Lung (tissue), 12 donors: Measurements from ENCODE around the gene ISLR2. TPM values are rescaled to one million over a fixed set of nuclear protein-coding genes. Genes with fewer than 3 reads are reported as not detected.

ENCODE experiments used
- ATAC-seq: fragments of 200-7000 bp; cut with Tn5 transposase; one replicate; pipeline ENCODE4 v1.9.1; 2020; ENCODE audit warnings: moderate number of reproducible peaks; ENCODE audit not compliant: insufficient read depth, low FRiP score
- DNase-seq, 3 donors: peaks; one replicate each; pipeline ENCODE4 v3.0.0-alpha.2; 2013 to 2017
- H3K27ac ChIP-seq, 2 donors: one replicate each; pipeline ENCODE4 v1.5.1; 2013; ENCODE audit warnings: mild to moderate bottlenecking in 2 of 2, moderate library complexity in 2 of 2, control low read depth in 1 of 2, inconsistent platforms in 1 of 2, low read depth in 1 of 2, low read length in 1 of 2
- H3K27me3 ChIP-seq, 3 donors: one replicate each; pipeline ENCODE4 v1.5.1; 2013; ENCODE audit warnings: low read length in 2 of 3; ENCODE audit not compliant: control insufficient read depth in 3 of 3, insufficient read depth in 3 of 3
- H3K36me3 ChIP-seq, 4 donors: one replicate each; pipeline ENCODE4 v1.5.1; 2013; ENCODE audit warnings: low read length in 4 of 4, mild to moderate bottlenecking in 1 of 4, moderate library complexity in 1 of 4; ENCODE audit not compliant: control insufficient read depth in 4 of 4, insufficient read depth in 4 of 4
- H3K4me1 ChIP-seq, 5 donors: one replicate each; pipeline ENCODE4 v1.5.1; 2013; ENCODE audit warnings: low read length in 5 of 5, mild to moderate bottlenecking in 2 of 5, moderate library complexity in 1 of 5; ENCODE audit not compliant: control insufficient read depth in 5 of 5, insufficient read depth in 5 of 5
- H3K4me3 ChIP-seq: one replicate; pipeline ENCODE4 v1.5.1; 2013; ENCODE audit warnings: mild to moderate bottlenecking, control low read depth, moderate library complexity
- H3K9ac ChIP-seq, 2 donors: one replicate each; pipeline ENCODE4 v1.5.1; 2013; ENCODE audit warnings: low read length in 2 of 2, control low read depth in 1 of 2; ENCODE audit not compliant: insufficient read depth in 1 of 2
- H3K9me3 ChIP-seq, 4 donors: one replicate each; pipeline ENCODE4 v1.5.1; 2013; ENCODE audit warnings: low read length in 3 of 4, mild to moderate bottlenecking in 1 of 4, moderate library complexity in 1 of 4; ENCODE audit not compliant: control insufficient read depth in 4 of 4, insufficient read depth in 3 of 4
- WGBS, 2 donors: extraction: QIAGEN DNeasy Blood & Tissue Kit; methylation state at CpG; one replicate each; pipeline ENCODE4 v1.1.7; 2013; 5-methylcytosine and 5-hydroxymethylcytosine counted together
- polyA plus RNA-seq, 2 donors: library from polyadenylated mRNA; stranded (reverse); fragments of 200-250 nt; gene quantifications; one replicate each; pipeline ENCODE4 v1.2.1, GENCODE V29; 2013
- total RNA-seq, 2 donors: library from RNA; depleted of rRNA in 1 of 2; stranded (reverse); fragments of >200 nt in 1 of 2; gene quantifications; one replicate each; pipeline ENCODE4 v1.2.1, GENCODE V29; 2014 to 2021
- TF ChIP-seq, protein P1 (sequence below): IDR thresholded peaks from 2 replicates; pipeline ENCODE4 v1.5.1; 2012; ENCODE audit warnings: mild to moderate bottlenecking; ENCODE audit errors: control extremely low read depth, extremely low read depth
- donor health status: control.
- donor health status: control.
- donor health status: Bipolar disorder and iron deficiency.
- donor health status: healthy.
- donor health status: DM: yes; HTN: yes; CAD: no.

ISLR2 gene
- total and polyA plus RNA-seq, 4 donors = 0.31 to 10.2 (median 0.41) TPM

DNA sequence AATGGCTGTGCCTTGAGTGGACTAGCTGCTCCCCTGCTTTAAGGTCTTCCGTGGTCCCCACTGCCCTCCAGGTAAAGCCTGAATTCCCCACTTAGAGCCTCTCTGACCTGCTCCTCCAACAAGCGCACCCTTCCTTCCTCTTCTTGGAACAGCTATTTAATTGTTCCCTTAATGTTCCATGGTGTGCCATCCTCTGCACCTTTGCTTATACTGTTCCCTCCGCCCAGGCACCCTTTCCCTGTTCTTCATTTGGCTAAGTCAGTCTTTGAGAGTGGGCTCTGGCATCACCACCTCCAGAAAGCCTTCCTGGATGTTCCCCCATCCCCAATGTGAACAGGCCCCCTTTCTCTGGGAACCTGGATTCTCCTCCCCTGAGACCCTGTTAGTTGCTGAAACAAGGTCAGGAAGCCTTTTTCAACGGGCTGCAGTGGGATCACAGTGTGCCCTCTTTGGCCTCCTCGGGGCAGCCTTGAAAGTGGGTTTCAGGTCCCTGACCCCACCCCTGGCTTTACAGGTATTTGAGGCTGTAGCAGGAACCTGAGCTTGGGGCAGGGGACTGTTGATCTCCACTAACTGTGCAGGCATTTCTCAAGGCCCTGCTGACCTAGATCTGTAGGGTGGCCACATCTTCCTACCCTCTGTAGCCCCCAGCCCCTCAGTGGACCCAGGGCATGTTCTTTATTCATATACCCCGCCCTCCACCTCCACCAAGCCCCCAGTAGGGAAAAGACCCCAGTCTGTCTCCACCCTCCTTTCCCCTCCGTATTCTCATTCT is 48.1 kb downstream of the ISLR2 start:
- Histone ChIP-seq H3K27ac (peak overlapping the region in 1 of 2 donors; percentile 30), H3K36me3 (peaks cover 0 to 8% (median 0%) of the 10 kb centered on the region in 4 donors), H3K4me1 (peaks cover 0 to 69% (median 22%) of the 10 kb centered on the region in 5 donors), H3K4me3 (no peak overlapping the region), H3K27me3 (no peaks in the 10 kb centered on the region), H3K9me3 (no peaks in the 10 kb centered on the region), H3K9ac (no peak overlapping the region)
- TF ChIP-seq, protein P1, sequence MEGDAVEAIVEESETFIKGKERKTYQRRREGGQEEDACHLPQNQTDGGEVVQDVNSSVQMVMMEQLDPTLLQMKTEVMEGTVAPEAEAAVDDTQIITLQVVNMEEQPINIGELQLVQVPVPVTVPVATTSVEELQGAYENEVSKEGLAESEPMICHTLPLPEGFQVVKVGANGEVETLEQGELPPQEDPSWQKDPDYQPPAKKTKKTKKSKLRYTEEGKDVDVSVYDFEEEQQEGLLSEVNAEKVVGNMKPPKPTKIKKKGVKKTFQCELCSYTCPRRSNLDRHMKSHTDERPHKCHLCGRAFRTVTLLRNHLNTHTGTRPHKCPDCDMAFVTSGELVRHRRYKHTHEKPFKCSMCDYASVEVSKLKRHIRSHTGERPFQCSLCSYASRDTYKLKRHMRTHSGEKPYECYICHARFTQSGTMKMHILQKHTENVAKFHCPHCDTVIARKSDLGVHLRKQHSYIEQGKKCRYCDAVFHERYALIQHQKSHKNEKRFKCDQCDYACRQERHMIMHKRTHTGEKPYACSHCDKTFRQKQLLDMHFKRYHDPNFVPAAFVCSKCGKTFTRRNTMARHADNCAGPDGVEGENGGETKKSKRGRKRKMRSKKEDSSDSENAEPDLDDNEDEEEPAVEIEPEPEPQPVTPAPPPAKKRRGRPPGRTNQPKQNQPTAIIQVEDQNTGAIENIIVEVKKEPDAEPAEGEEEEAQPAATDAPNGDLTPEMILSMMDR = no peak
- no peak for ATAC-seq
- WGBS, 2 donors = 85 to 92% methylated on average over 7 of the region's 7 CpGs
- peak in 1 of 3 donors; percentile 7 for DNase-seq

DNA sequence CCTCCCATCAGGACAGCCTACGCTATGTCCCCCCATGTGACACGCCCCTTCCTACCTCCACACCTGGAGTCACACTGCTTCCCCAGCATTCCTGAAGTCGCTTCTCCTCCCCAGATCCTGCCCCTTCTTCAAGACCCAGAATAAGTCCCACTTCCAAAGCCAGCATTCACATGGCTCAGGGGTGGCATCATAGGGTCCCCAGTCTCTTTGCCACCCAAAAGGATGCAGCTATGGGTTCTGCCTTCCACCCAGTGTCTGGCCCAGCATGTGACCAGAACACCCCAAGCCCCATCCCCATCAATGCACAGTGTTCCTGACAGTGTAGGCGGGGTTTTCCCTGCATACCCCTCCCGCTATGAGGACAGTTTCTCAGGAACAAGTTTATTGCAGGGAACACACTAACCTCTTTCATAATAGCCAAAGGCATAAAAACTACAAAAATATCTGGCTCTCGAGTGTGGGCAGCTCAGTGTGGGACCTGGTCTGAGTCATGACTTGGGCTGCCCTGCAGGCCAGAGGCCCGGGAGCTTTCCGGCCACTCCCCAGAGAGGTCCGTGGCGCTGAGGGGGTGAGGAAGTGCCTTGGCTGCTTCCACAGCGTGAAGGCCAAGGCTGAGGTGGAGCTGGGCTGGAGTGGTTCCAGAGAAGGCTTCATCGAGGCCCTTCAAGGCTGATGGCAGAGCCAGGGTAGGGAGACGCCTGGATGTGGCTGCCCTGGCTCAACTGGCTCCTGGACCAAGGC is 48.9 kb downstream of the ISLR2 start:
- WGBS, 2 donors = 54 to 66% methylated on average over 13 of the region's 13 CpGs
- Histone ChIP-seq H3K9me3 (no peaks in the 10 kb centered on the region), H3K4me3 (no peak overlapping the region)

DNA sequence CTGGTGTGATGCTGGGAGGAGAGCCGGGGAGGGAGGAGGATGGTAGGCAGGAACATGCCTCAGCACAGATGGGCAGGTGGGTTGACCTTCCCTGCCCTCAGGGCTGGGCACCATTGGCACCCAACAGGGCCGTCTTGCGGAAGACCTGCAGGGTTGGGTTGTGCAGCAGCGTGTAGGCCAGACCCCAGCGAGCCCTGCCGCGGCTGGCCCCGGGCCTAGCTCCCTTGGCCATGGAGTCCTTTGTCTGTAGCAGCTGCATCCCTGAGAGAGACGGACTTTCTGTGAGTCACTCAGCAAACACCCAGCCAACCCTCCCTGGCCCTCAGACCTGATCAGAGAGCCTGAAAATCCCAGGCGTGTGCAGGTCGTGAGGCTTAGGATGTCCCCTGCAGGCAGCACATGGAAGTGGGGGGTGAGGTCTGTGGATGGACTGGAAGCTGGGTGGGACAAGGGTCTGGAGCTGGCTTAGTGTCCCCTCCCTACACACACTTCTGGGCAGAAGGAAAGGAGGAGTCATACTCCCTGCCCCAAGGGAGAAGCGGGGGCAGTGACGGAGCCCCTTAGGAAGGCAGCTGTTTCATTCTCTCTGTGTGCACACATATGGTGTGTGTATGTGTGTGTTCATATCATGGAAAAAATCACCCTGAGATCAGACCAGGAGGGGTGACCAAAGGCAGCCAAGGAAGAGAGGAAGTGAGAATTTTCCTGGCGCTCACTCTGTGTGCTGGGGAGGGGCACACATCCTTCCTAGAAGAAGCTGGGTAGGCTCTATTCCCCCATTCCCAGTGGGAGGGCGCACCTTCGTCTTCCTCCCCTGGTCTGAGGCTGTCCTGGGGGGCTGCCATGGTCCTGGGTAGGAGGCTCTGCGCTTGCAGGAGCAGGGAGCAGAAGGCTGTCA is 49.8 kb downstream of the ISLR2 start:
- peaks cover 0 to 54% (median 15%) of the 10 kb centered on the region in 5 donors for H3K4me1 ChIP-seq
- H3K9me3 ChIP-seq = no peaks in the 10 kb centered on the region
- 67 to 82% methylated on average over 17 of the region's 17 CpGs for WGBS, 2 donors
- ATAC-seq (peak; percentile 16), DNase-seq (peak in 2 of 3 donors; percentile 12 to 64)
- H3K9ac ChIP-seq = no peak overlapping the region
- H3K4me3 ChIP-seq = no peak overlapping the region
- H3K27ac ChIP-seq = peak overlapping the region; percentile 34 to 58
- TF ChIP-seq, protein P1 = no peak
- H3K36me3 ChIP-seq = peaks cover 0 to 7% (median 0%) of the 10 kb centered on the region in 4 donors
- H3K27me3 ChIP-seq = no peaks in the 10 kb centered on the region

More for the DNA sequence above, 48.9 kb downstream of the ISLR2 start:
- TF ChIP-seq, protein P1 = no peak
- Histone ChIP-seq H3K36me3 (peaks cover 0 to 8% (median 0%) of the 10 kb centered on the region in 4 donors), H3K27ac (peak overlapping the region; percentile 58 to 63), H3K4me1 (peaks cover 0 to 63% (median 20%) of the 10 kb centered on the region in 5 donors), H3K27me3 (no peaks in the 10 kb centered on the region), H3K9ac (no peak overlapping the region)
- ATAC-seq = peak; percentile 84
- peak in 2 of 3 donors; percentile 26 to 60 for DNase-seq
